ENCODE data around the gene RASL10B.
"Not testable (repeated sequence)": the region's sequence is repeated elsewhere in the genome, so short reads cannot be mapped to it uniquely, and the experiment has no call there.

The RASL10B gene

GRCh38 chr17:35731239-35731916 is at the start of gene RASL10B:
TSS of gene RASL10B (plus strand) at chr17:35731639. CDS start at chr17:35735185, 3,546 bp downstream.
- peak; percentile 59 for DNase-seq

GRCh38 chr17:35683591-35683990 is 47.8 kb upstream of the RASL10B start:
- DNase-seq = no peak

GRCh38 chr17:35684055-35684802 is 47.2 kb upstream of the RASL10B start:
- DNase-seq = no peak

GRCh38 chr17:35692512-35693210 is 38.8 kb upstream of the RASL10B start:
- DNase-seq = no peak

GRCh38 chr17:35693662-35694061 is 37.8 kb upstream of the RASL10B start:
- DNase-seq = no peak

GRCh38 chr17:35694906-35695305 is 36.5 kb upstream of the RASL10B start:
- no peak for DNase-seq

GRCh38 chr17:35695613-35696012 is 35.8 kb upstream of the RASL10B start:
- no peak for DNase-seq

- no peak for DNase-seq
These were observed 32.6 kb upstream of the RASL10B start for GRCh38 chr17:35698800-35699199.

- no peak for DNase-seq
These were observed 31.3 kb upstream of the RASL10B start for GRCh38 chr17:35700150-35700549.

GRCh38 chr17:35701491-35701890 is 29.9 kb upstream of the RASL10B start:
- DNase-seq = no peak

- DNase-seq = not testable (repeated sequence)
These were observed 28.1 kb upstream of the RASL10B start for GRCh38 chr17:35703308-35703707.

GRCh38 chr17:35705230-35705629 is 26.2 kb upstream of the RASL10B start:
- DNase-seq = no peak

GRCh38 chr17:35705705-35706104 is 25.7 kb upstream of the RASL10B start:
- no peak for DNase-seq

- no peak for DNase-seq
These were observed 23.3 kb upstream of the RASL10B start for GRCh38 chr17:35708149-35708548.

- no peak for DNase-seq
These were observed 22.5 kb upstream of the RASL10B start for GRCh38 chr17:35708951-35709350.

GRCh38 chr17:35709874-35710273 is 21.6 kb upstream of the RASL10B start:
- DNase-seq = no peak

- DNase-seq = no peak
These were observed 20.5 kb upstream of the RASL10B start for GRCh38 chr17:35710950-35711349.

- DNase-seq = no peak
These were observed 18.2 kb upstream of the RASL10B start for GRCh38 chr17:35713069-35713728.

- no peak for DNase-seq
These were observed 16.5 kb upstream of the RASL10B start for GRCh38 chr17:35714988-35715387.

- DNase-seq = no peak
These were observed 16.0 kb upstream of the RASL10B start for GRCh38 chr17:35715416-35715815.

- no peak for DNase-seq
These were observed 15.3 kb upstream of the RASL10B start for GRCh38 chr17:35716173-35716572.

GRCh38 chr17:35716897-35717465 is 14.5 kb upstream of the RASL10B start:
- no peak for DNase-seq

- DNase-seq = no peak
These were observed 14.0 kb upstream of the RASL10B start for GRCh38 chr17:35717475-35717874.
